ENCODE data around the gene PSTPIP1. TPM values are rescaled to one million over a fixed set of nuclear protein-coding genes. Genes with fewer than 3 reads are reported as not detected.
A peak's percentile ranks its signal among the peaks of the same experiment; 100 is the strongest.

PSTPIP1 gene
- total RNA-seq, 1 donor from 2014 or later: 12.4 TPM

GRCh38 chr15:77070495-77071304, 75.8 kb downstream of the PSTPIP1 start, which contains the start of gene TSPAN3:
TSS of gene TSPAN3 (minus strand) at chr15:77071109. CDS start at chr15:77070954, 155 bp downstream.
- DNase-seq: peak; percentile 98
- H3K9me3 Mint-ChIP-seq (ENCODE audit: unreplicated experiment): no peaks in the 10 kb centered on the region
- peak within 1 kb of the TSS; percentile 90 for H3K27ac Mint-ChIP-seq (ENCODE audit: unreplicated experiment)
- H3K27me3 Mint-ChIP-seq (ENCODE audit: unreplicated experiment): peaks cover 7% of the 10 kb centered on the region
- peaks cover 19% of the 10 kb centered on the region for H3K4me1 Mint-ChIP-seq (ENCODE audit: low read depth, unreplicated experiment)
- H3K36me3 Mint-ChIP-seq (ENCODE audit: unreplicated experiment): no peaks in the 10 kb centered on the region
- TF ChIP-seq CTCF (IDR thresholded peaks at IDR 0.05; ENCODE audit: partially characterized antibody, unreplicated experiment): no peak
- H3K4me3 Mint-ChIP-seq (ENCODE audit: unreplicated experiment): peak within 1 kb of the TSS; percentile 99

GRCh38 chr15:77071305-77072223, 76.6 kb downstream of the PSTPIP1 start:
- peaks cover 7% of the 10 kb centered on the region for H3K27me3 Mint-ChIP-seq (ENCODE audit: unreplicated experiment)
- no peaks in the 10 kb centered on the region for H3K36me3 Mint-ChIP-seq (ENCODE audit: unreplicated experiment)
- no peak for TF ChIP-seq CTCF (IDR thresholded peaks at IDR 0.05; ENCODE audit: partially characterized antibody, unreplicated experiment)
- H3K9me3 Mint-ChIP-seq (ENCODE audit: unreplicated experiment): no peaks in the 10 kb centered on the region
- H3K4me3 Mint-ChIP-seq (ENCODE audit: unreplicated experiment): peak overlapping the region; percentile 63
- peaks cover 19% of the 10 kb centered on the region for H3K4me1 Mint-ChIP-seq (ENCODE audit: low read depth, unreplicated experiment)
- DNase-seq: no peak
- H3K27ac Mint-ChIP-seq (ENCODE audit: unreplicated experiment): peak overlapping the region; percentile 16

- H3K36me3 Mint-ChIP-seq (ENCODE audit: unreplicated experiment): no peaks in the 10 kb centered on the region
- H3K27me3 Mint-ChIP-seq (ENCODE audit: unreplicated experiment): peaks cover 9% of the 10 kb centered on the region
- H3K9me3 Mint-ChIP-seq (ENCODE audit: unreplicated experiment): no peaks in the 10 kb centered on the region
- H3K4me1 Mint-ChIP-seq (ENCODE audit: low read depth, unreplicated experiment): peaks cover 9% of the 10 kb centered on the region
- no peak for TF ChIP-seq CTCF (IDR thresholded peaks at IDR 0.05; ENCODE audit: partially characterized antibody, unreplicated experiment)
- H3K27ac Mint-ChIP-seq (ENCODE audit: unreplicated experiment): no peak overlapping the region
- H3K4me3 Mint-ChIP-seq (ENCODE audit: unreplicated experiment): no peak overlapping the region
- no peak for DNase-seq
Measured at GRCh38 chr15:77074350-77074749, 79.4 kb downstream of the PSTPIP1 start.

GRCh38 chr15:77075528-77075927, 80.6 kb downstream of the PSTPIP1 start:
- no peaks in the 10 kb centered on the region for H3K36me3 Mint-ChIP-seq (ENCODE audit: unreplicated experiment)
- H3K27ac Mint-ChIP-seq (ENCODE audit: unreplicated experiment): no peak overlapping the region
- H3K27me3 Mint-ChIP-seq (ENCODE audit: unreplicated experiment): peaks cover 5% of the 10 kb centered on the region
- DNase-seq: no peak
- no peak for TF ChIP-seq CTCF (IDR thresholded peaks at IDR 0.05; ENCODE audit: partially characterized antibody, unreplicated experiment)
- peaks cover 3% of the 10 kb centered on the region for H3K4me1 Mint-ChIP-seq (ENCODE audit: low read depth, unreplicated experiment)
- H3K4me3 Mint-ChIP-seq (ENCODE audit: unreplicated experiment): no peak overlapping the region
- H3K9me3 Mint-ChIP-seq (ENCODE audit: unreplicated experiment): no peaks in the 10 kb centered on the region
